Uterus (tissue), 2 donors: ENCODE results near the gene CACNA1C.

ENCODE experiments used
- POLR2A ChIP-seq, 2 donors: fragments of 450-650 bp; IDR thresholded peaks; one replicate each; pipeline ENCODE4 v1.6.1; 2016; ENCODE audit warnings: antibody characterized with exemption in 2 of 2, mild to moderate bottlenecking in 1 of 2, moderate library complexity in 1 of 2
- TF ChIP-seq, protein P1 (sequence below), 4 experiments: fragments of 200-600 bp in 2 of 4; fragments of 450-650 bp in 2 of 4; sonication (generic) in 2 of 4; IDR thresholded peaks; one replicate each; pipeline ENCODE4 v1.5.1; 2016 to 2019; ENCODE audit warnings: antibody characterized with exemption in 4 of 4, mild to moderate bottlenecking in 2 of 4, moderate library complexity in 1 of 4

DNA sequence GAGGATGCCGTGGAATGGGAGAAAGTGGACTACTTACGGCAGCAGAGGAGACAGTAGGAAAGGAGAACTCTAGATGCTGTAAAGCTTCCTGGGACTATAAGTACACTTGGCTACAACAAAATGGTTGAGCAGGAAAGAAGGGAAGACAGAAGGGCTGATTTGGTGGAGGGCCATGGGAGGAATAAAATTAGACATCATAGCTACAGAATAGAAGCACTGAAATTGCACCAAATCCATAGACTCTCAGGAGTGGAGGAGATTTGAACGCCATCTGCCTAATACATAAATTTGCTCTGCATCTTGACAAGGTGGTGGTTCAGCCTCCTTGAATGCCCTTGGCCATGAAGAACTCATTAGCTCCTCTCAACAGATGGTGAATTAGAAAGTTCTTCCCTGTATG, 32.3 kb upstream of the CACNA1C start:
- TF ChIP-seq, protein P1, sequence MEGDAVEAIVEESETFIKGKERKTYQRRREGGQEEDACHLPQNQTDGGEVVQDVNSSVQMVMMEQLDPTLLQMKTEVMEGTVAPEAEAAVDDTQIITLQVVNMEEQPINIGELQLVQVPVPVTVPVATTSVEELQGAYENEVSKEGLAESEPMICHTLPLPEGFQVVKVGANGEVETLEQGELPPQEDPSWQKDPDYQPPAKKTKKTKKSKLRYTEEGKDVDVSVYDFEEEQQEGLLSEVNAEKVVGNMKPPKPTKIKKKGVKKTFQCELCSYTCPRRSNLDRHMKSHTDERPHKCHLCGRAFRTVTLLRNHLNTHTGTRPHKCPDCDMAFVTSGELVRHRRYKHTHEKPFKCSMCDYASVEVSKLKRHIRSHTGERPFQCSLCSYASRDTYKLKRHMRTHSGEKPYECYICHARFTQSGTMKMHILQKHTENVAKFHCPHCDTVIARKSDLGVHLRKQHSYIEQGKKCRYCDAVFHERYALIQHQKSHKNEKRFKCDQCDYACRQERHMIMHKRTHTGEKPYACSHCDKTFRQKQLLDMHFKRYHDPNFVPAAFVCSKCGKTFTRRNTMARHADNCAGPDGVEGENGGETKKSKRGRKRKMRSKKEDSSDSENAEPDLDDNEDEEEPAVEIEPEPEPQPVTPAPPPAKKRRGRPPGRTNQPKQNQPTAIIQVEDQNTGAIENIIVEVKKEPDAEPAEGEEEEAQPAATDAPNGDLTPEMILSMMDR (IDR thresholded peaks at IDR 0.05) = no peak
- TF ChIP-seq POLR2A (IDR thresholded peaks at IDR 0.05) = no peak
